Dendritic cell treated with granulocyte-macrophage colony-stimulating factor and Interleukin-4, amounts not matched to agents 40 ng/mL and 50 ng/mL, for 4 days (primary cell): ENCODE data around the gene AKIRIN2.

Experiments
- H3K27ac Mint-ChIP-seq: one replicate; pipeline ENCODE4 v1.8.0; 2022; ENCODE audit warnings: mild to moderate bottlenecking, mixed read lengths
- H3K27me3 Mint-ChIP-seq: one replicate; pipeline ENCODE4 v1.8.0; 2022; ENCODE audit warnings: mild to moderate bottlenecking, mixed read lengths
- H3K36me3 Mint-ChIP-seq: one replicate; pipeline ENCODE4 v1.8.0; 2022; ENCODE audit warnings: low read depth, mixed read lengths
- H3K4me1 Mint-ChIP-seq: one replicate; pipeline ENCODE4 v1.8.0; 2022; ENCODE audit warnings: low read depth, mixed read lengths
- H3K4me3 Mint-ChIP-seq: one replicate; pipeline ENCODE4 v1.8.0; 2022; ENCODE audit warnings: mild to moderate bottlenecking, moderate library complexity, mixed read lengths
- H3K9me3 Mint-ChIP-seq: one replicate; pipeline ENCODE4 v1.8.0; 2022; ENCODE audit warnings: mixed read lengths
- intact Hi-C: fragments of 100-400 bp; cut with micrococcal nuclease; formaldehyde crosslinking; loops from one replicate; pipeline ENCODE4 v1.15.0; 2022

AKIRIN2 gene

DNA sequence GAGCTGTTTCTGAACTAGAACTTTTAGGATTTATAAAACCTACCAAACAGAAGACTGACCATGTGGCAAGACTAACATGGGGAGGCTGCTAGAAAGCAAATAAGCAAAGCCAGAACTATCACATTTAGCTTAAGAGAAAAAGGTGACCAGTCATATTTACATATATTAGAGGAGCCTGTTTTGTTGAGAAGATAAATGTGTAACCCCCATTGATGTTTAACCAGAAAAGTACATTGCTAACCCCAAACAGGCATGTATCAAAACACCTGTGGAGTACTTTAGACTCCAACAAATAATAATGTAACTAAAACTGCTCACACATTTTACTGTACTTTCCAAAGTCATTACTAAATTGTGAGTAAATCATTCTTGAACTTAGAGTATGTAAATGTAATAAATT, 35.0 kb downstream of the AKIRIN2 start:
- Mint-ChIP-seq H3K4me1 (peaks cover 15% of the 10 kb centered on the region), H3K36me3 (peaks cover 47% of the 10 kb centered on the region), H3K27me3 (no peaks in the 10 kb centered on the region), H3K4me3 (no peak overlapping the region), H3K27ac (no peak overlapping the region), H3K9me3 (no peaks in the 10 kb centered on the region)
- intact Hi-C loops, result loop anchor here (10.0 kb wide), 1 partner anchor 62 kb away; no protein-coding TSS in a partner anchor

GRCh38 chr6:87664921-87665485, 37.0 kb downstream of the AKIRIN2 start:
- no peak overlapping the region for H3K27ac Mint-ChIP-seq
- no peaks in the 10 kb centered on the region for H3K9me3 Mint-ChIP-seq
- no peak overlapping the region for H3K4me3 Mint-ChIP-seq
- peaks cover 4% of the 10 kb centered on the region for H3K4me1 Mint-ChIP-seq
- no peaks in the 10 kb centered on the region for H3K27me3 Mint-ChIP-seq
- peaks cover 38% of the 10 kb centered on the region for H3K36me3 Mint-ChIP-seq
- intact Hi-C loops, result loop anchor here (10.0 kb wide), 1 partner anchor 60 kb away; no protein-coding TSS in a partner anchor

- Mint-ChIP-seq H3K27me3 (no peaks in the 10 kb centered on the region), H3K4me1 (peaks cover 4% of the 10 kb centered on the region), H3K4me3 (no peak overlapping the region), H3K27ac (no peak overlapping the region), H3K36me3 (peaks cover 37% of the 10 kb centered on the region), H3K9me3 (no peaks in the 10 kb centered on the region)
- intact Hi-C loops, result loop anchor here (10.0 kb wide), 1 partner anchor 59 kb away; no protein-coding TSS in a partner anchor
Measured at GRCh38 chr6:87663434-87663833, 38.6 kb downstream of the AKIRIN2 start.

- Mint-ChIP-seq H3K27me3 (no peaks in the 10 kb centered on the region), H3K4me3 (no peak overlapping the region), H3K4me1 (peaks cover 4% of the 10 kb centered on the region), H3K9me3 (no peaks in the 10 kb centered on the region), H3K36me3 (peaks cover 34% of the 10 kb centered on the region), H3K27ac (no peak overlapping the region)
- intact Hi-C loops, result loop anchor here (10.0 kb wide), 1 partner anchor 57 kb away; no protein-coding TSS in a partner anchor
Measured at GRCh38 chr6:87661503-87661902, 40.5 kb downstream of the AKIRIN2 start.

DNA sequence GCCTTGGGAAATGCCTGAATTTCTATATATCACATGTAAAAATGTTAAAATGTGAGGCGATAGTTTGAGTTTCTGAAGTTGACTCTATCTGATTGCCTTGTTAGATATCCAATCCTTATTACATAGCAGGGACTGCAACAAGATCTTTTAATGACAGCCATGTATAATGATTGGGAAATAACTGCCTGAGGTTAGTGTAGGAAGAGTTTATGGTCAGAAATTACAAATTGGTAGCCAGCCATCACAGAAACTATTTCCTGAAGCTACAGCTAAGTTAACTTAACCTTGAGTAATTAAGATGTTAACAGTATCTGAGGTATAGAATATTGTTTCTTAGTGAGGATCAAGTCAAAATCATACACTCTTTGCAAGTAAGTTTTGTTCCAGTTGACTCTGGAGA, 41.0 kb downstream of the AKIRIN2 start:
- no peak overlapping the region for H3K4me3 Mint-ChIP-seq
- intact Hi-C loops, result loop anchor here (10.0 kb wide), 1 partner anchor 56 kb away; no protein-coding TSS in a partner anchor
- H3K27me3 Mint-ChIP-seq, result no peaks in the 10 kb centered on the region
- H3K4me1 Mint-ChIP-seq, result peaks cover 4% of the 10 kb centered on the region
- H3K36me3 Mint-ChIP-seq, result peaks cover 30% of the 10 kb centered on the region
- H3K27ac Mint-ChIP-seq, result no peak overlapping the region
- H3K9me3 Mint-ChIP-seq, result no peaks in the 10 kb centered on the region

DNA sequence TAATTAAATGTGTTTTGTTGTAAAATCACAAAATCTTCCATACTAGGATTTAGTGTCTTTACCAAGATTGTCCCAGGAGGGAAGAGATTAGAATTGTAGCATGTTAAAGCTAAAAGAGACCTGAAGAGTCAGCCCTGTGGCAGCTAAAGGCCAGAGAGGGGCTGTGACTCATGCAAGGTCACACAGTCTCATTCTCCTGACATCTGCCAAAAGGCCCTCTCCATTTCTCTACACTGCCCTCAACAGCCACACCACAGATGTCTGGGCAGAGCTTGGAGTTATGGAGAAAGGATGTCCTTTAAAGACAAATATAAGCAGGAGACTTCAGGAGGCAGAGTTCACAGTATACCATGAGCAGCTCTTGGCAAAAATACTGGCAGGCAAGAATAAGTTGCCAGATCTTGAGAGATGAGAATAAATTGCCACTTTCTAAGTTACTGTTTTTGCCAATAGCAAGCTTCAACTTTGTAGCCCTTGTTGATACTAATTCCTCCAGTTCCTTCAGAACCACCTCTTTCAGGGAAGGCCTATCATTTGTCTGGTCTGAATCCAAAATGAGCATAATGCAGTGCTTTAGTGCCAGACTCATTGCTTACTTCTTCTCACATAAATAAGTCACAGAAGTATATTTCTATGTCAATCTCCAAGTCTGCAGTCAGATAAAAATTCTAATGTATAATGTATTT, 41.7 kb downstream of the AKIRIN2 start:
- peaks cover 4% of the 10 kb centered on the region for H3K4me1 Mint-ChIP-seq
- intact Hi-C loops, result loop anchor here (10.0 kb wide), 1 partner anchor 56 kb away; no protein-coding TSS in a partner anchor
- H3K36me3 Mint-ChIP-seq, result peaks cover 28% of the 10 kb centered on the region
- H3K27ac Mint-ChIP-seq, result no peak overlapping the region
- H3K27me3 Mint-ChIP-seq, result no peaks in the 10 kb centered on the region
- H3K4me3 Mint-ChIP-seq, result no peak overlapping the region
- no peaks in the 10 kb centered on the region for H3K9me3 Mint-ChIP-seq

DNA sequence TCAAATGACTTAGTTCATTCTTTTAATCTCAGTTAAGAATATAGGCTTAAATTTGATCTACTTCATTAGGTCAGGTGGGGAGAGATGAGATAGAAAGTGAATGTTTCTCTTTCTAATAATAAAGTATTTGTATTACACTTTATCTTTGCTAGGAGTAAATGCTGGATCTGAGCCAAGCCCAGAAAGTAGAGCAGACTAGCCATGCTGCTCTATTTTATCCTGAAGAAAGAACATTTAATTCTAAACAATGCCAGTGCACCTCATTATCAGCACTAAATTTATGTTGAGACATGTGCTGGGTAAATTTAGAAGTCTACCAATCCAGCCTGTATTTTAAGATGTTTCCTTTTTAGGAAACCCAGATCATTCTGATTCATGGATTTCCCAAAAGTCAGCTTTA, 43.5 kb downstream of the AKIRIN2 start:
- Mint-ChIP-seq H3K27me3 (no peaks in the 10 kb centered on the region), H3K4me3 (no peak overlapping the region), H3K4me1 (peaks cover 10% of the 10 kb centered on the region), H3K27ac (no peak overlapping the region), H3K9me3 (no peaks in the 10 kb centered on the region), H3K36me3 (peaks cover 35% of the 10 kb centered on the region)
- intact Hi-C loops, result no loop called here

GRCh38 chr6:87656857-87657256, 45.2 kb downstream of the AKIRIN2 start:
- H3K27me3 Mint-ChIP-seq, result no peaks in the 10 kb centered on the region
- H3K4me1 Mint-ChIP-seq, result peaks cover 10% of the 10 kb centered on the region
- H3K9me3 Mint-ChIP-seq, result no peaks in the 10 kb centered on the region
- peaks cover 36% of the 10 kb centered on the region for H3K36me3 Mint-ChIP-seq
- no peak overlapping the region for H3K4me3 Mint-ChIP-seq
- intact Hi-C loops, result no loop called here
- no peak overlapping the region for H3K27ac Mint-ChIP-seq

DNA sequence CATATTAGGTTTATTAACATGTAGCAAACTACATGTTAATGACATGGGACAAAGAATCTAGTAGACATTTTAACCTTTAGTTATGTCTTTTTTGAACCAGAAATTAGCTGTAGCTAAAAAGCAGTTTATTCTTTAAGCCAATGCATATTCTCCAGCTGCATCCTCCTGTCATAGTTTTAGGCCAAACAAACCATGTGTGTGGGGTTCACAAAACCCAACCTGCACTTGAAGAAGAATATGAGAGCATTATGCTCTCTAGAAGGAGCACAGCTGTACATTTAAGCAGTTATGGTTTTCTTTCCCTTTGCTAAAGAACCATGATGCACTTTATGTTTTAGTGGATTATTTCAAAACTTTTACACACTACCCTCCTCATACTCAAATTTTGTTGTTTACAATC, 46.2 kb downstream of the AKIRIN2 start:
- Mint-ChIP-seq H3K36me3 (peaks cover 27% of the 10 kb centered on the region), H3K9me3 (no peaks in the 10 kb centered on the region), H3K4me3 (no peak overlapping the region), H3K27me3 (no peaks in the 10 kb centered on the region), H3K27ac (no peak overlapping the region), H3K4me1 (peaks cover 5% of the 10 kb centered on the region)
- intact Hi-C loops, result no loop called here

DNA sequence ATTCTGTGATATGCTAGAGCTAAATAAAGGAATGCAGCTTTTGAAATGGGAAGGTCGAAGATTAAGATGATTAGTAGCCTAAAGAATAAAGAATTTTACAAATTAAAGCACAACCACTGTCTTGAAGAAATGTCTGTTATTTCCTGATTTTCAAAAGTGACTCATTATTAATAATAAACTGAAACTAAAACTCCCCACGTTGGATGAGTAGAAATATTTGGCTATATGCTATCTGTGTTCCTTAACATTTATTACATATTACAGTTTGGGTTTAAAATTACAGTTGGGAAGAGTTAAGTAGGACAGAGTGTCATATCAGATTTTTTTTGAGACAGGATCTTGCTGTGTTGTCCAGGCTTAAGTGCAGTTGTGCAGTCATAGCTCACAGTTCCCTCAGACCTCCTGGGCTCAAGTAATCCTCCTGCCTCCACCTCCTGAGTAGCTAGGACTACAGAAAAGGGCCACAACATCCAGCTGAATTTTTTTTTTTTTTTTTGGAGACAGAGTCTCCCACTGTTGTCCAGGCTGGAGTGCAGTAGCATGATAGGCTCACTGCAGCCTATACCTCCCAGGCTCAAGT, 47.1 kb downstream of the AKIRIN2 start:
- no peak overlapping the region for H3K27ac Mint-ChIP-seq

DNA sequence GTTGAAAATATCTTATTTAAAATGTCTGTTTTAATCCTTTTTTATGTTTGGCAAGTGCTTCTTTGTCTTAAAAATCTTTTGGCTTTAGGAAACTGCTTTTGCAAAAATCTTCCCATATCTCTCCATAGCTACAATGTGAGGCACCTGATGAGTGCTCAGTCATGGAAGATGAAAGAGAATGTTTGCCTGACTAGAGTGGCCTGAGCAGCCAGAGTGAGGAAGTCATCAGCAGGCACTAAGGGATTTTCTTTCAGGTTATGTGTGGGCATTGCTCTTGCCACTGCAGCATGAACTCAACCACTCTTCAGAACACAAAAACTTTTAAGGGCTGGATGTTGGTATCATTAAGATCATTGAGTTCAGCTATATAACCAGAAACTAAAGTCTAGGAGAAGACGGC, 47.9 kb downstream of the AKIRIN2 start:
- Mint-ChIP-seq H3K27ac (no peak overlapping the region), H3K27me3 (no peaks in the 10 kb centered on the region), H3K36me3 (peaks cover 33% of the 10 kb centered on the region), H3K4me3 (no peak overlapping the region), H3K9me3 (no peaks in the 10 kb centered on the region), H3K4me1 (peaks cover 5% of the 10 kb centered on the region)
- intact Hi-C loops, result no loop called here

More for the DNA sequence above, 47.1 kb downstream of the AKIRIN2 start:
- peaks cover 32% of the 10 kb centered on the region for H3K36me3 Mint-ChIP-seq
- H3K4me1 Mint-ChIP-seq, result peaks cover 5% of the 10 kb centered on the region
- no peaks in the 10 kb centered on the region for H3K27me3 Mint-ChIP-seq
- no peak overlapping the region for H3K4me3 Mint-ChIP-seq
- no peaks in the 10 kb centered on the region for H3K9me3 Mint-ChIP-seq
- intact Hi-C loops, result no loop called here

DNA sequence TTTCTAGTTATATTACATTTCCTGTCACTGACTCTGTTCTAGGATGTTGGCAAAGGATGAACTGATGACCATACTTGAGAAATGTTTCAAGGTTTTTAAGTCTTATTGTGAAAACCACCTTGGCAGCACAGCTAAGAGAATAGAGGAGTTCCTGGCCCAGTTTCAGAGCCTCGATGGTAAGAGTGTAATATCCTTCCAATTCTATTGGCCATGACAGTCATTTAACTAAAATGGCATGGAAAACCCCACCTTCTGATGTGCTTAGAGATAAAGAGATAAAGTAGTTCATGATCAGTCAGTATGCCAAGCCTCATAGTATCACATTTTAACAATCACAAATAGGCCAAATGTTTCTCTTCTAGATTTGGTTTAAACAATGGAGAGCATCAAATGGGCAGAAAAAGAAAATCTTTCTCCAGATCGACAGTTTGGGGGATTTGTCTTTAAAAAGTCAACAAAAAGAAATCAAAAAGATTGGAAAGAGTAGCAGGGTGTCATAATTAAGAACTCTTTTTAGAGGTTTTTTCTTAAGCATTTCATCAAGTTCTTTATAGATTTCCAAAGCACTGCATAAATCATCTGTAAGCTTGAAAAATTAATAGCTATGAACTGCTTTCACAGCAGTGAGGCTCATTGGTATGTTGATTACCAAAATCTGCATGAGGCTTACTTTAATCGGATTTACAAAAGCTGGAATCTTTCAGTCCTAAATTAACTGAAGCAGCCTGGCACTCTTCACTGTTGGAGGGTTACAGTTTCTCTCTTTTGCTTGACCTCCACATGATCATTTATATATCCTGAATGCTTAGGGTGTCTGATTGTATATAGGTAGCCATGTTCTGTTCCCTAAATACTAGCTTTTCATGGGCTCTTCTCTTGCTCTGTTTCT, 48.7 kb downstream of the AKIRIN2 start:
- no peaks in the 10 kb centered on the region for H3K9me3 Mint-ChIP-seq
- no peak overlapping the region for H3K4me3 Mint-ChIP-seq
- intact Hi-C loops, result no loop called here
- H3K27ac Mint-ChIP-seq, result no peak overlapping the region
- peaks cover 26% of the 10 kb centered on the region for H3K36me3 Mint-ChIP-seq
- no peaks in the 10 kb centered on the region for H3K27me3 Mint-ChIP-seq
- H3K4me1 Mint-ChIP-seq, result peaks cover 5% of the 10 kb centered on the region

DNA sequence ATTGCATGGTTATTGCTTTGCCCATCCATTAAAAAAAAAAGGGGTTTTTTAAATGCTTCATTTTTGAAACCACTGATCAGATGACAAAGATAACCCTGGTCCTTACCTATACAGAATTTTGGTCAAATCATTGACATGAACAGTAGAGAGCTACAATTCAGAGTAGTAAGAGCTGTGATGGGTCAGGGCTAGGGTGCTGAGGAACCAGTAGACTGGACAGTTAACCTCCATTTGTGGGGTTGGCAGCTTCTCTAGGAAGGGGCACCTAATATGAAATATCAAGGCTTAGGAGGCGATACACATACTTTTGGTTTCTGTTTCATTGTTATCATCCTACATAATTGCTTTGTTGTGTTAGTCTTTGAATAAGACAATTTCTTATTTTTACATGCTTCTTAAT, 57.0 kb downstream of the AKIRIN2 start:
- H3K4me1 Mint-ChIP-seq, result no peaks in the 10 kb centered on the region
- no peak overlapping the region for H3K27ac Mint-ChIP-seq
- H3K9me3 Mint-ChIP-seq, result no peaks in the 10 kb centered on the region
- intact Hi-C loops, result no loop called here
- no peak overlapping the region for H3K4me3 Mint-ChIP-seq
- H3K36me3 Mint-ChIP-seq, result peaks cover 22% of the 10 kb centered on the region
- H3K27me3 Mint-ChIP-seq, result no peaks in the 10 kb centered on the region
